HEK293T (cell line): ENCODE results near the gene CADM1.

ENCODE experiments used
- CTCF ChIA-PET: fragments of 350-600 bp; formaldehyde crosslinking; extraction: SDS; loops from one replicate; lab custom pipeline; 2021; ENCODE audit warnings: antibody characterized with exemption, inconsistent platforms; lab: Yijun Ruan, JAX
- POLR2A ChIA-PET: fragments of 350-600 bp; formaldehyde crosslinking; extraction: SDS; loops from one replicate; lab custom pipeline; 2020; ENCODE audit warnings: antibody characterized with exemption, inconsistent platforms; lab: Yijun Ruan, JAX
- DNase-seq: peaks from one replicate; pipeline ENCODE4 v3.0.0; 2012; ENCODE audit warnings: mixed read lengths; ENCODE audit errors: extremely low spot score
- ARNT ChIP-seq: fragments of 450-650 bp; IDR thresholded peaks from 2 replicates; pipeline ENCODE4 v1.6.1; 2017; ENCODE audit warnings: mild to moderate bottlenecking
- BHLHE40 ChIP-seq: fragments of 450-650 bp; IDR thresholded peaks from 2 replicates; pipeline ENCODE4 v1.6.1; 2016; ENCODE audit warnings: mild to moderate bottlenecking, moderate library complexity, borderline replicate concordance
- CTBP1 ChIP-seq: fragments of 450-650 bp; IDR thresholded peaks from 2 replicates; pipeline ENCODE4 v1.6.1; 2016; ENCODE audit warnings: borderline replicate concordance
- ELF4 ChIP-seq: fragments of 450-650 bp; IDR thresholded peaks from 2 replicates; pipeline ENCODE4 v1.6.1; 2017; ENCODE audit warnings: antibody characterized with exemption
- FOXA1 ChIP-seq: fragments of 450-650 bp; IDR thresholded peaks from 2 replicates; pipeline ENCODE4 v1.6.1; 2016; ENCODE audit warnings: mild to moderate bottlenecking
- FOXK2 ChIP-seq: fragments of 450-650 bp; IDR thresholded peaks from 2 replicates; pipeline ENCODE4 v1.6.1; 2016; ENCODE audit warnings: mild to moderate bottlenecking
- FOXM1 ChIP-seq: fragments of 450-650 bp; IDR thresholded peaks from 2 replicates; pipeline ENCODE4 v1.6.1; 2017; ENCODE audit warnings: mild to moderate bottlenecking, borderline replicate concordance
- HDGF ChIP-seq: fragments of 450-650 bp; IDR thresholded peaks from 2 replicates; pipeline ENCODE4 v1.6.1; 2017; ENCODE audit warnings: antibody characterized with exemption, borderline replicate concordance
- L3MBTL2 ChIP-seq: fragments of 450-650 bp; conservative IDR thresholded peaks from 2 replicates; pipeline ENCODE4 v1.6.1; 2016; ENCODE audit warnings: mild to moderate bottlenecking
- LEF1 ChIP-seq: fragments of 450-650 bp; IDR thresholded peaks from 2 replicates; pipeline ENCODE4 v1.6.1; 2017; ENCODE audit warnings: mild to moderate bottlenecking, borderline replicate concordance
- NFRKB ChIP-seq: fragments of 450-650 bp; IDR thresholded peaks from 2 replicates; pipeline ENCODE4 v1.6.1; 2016; ENCODE audit warnings: mild to moderate bottlenecking, moderate library complexity
- PKNOX1 ChIP-seq: fragments of 450-650 bp; IDR thresholded peaks from 2 replicates; pipeline ENCODE4 v1.6.1; 2016
- SP1 ChIP-seq: fragments of 450-650 bp; IDR thresholded peaks from 2 replicates; pipeline ENCODE4 v1.6.1; 2017
- SUZ12 ChIP-seq: fragments of 450-650 bp; IDR thresholded peaks from 2 replicates; pipeline ENCODE4 v1.6.1; 2016; ENCODE audit warnings: mild to moderate bottlenecking
- TARDBP ChIP-seq: fragments of 450-650 bp; IDR thresholded peaks from 2 replicates; pipeline ENCODE4 v1.6.1; 2016
- ZNF384 ChIP-seq: fragments of 450-650 bp; IDR thresholded peaks from 2 replicates; pipeline ENCODE4 v1.6.1; 2016

CADM1 gene

GRCh38 chr11:115333949-115334348, 170.3 kb downstream of the CADM1 start:
- CTCF ChIA-PET = interaction anchor here (1.0 to 2.3 kb wide), 3 partner anchors 8 to 346 kb away, joined by 4 to 14 read pairs (median 5); no protein-coding TSS in a partner anchor
- TF ChIP-seq SP1 (no peak), L3MBTL2 (no peak), NFRKB (no peak), ELF4 (no peak), LEF1 (no peak), FOXM1 (no peak)
- POLR2A ChIA-PET = no interaction called here
- no peak for DNase-seq

GRCh38 chr11:115333121-115333520, 171.1 kb downstream of the CADM1 start:
- no peak for DNase-seq
- CTCF ChIA-PET = interaction anchor here (0.8 to 2.3 kb wide), 4 partner anchors 8 to 346 kb away, joined by 3 to 14 read pairs (median 4); no protein-coding TSS in a partner anchor

GRCh38 chr11:115330684-115331482, 173.3 kb downstream of the CADM1 start:
- no peak for DNase-seq
- no peak for TF ChIP-seq SP1
- no peak for TF ChIP-seq FOXM1
- TF ChIP-seq PKNOX1 = no peak
- no peak for TF ChIP-seq L3MBTL2
- TF ChIP-seq NFRKB = no peak
- TF ChIP-seq ZNF384 = no peak
- no peak for TF ChIP-seq FOXA1
- TF ChIP-seq ELF4 = no peak
- TF ChIP-seq TARDBP = no peak
- no peak for TF ChIP-seq HDGF
- no peak for TF ChIP-seq BHLHE40
- TF ChIP-seq LEF1 = no peak
- TF ChIP-seq FOXK2 = no peak
- ChIA-PET CTCF (no interaction called here), POLR2A (no interaction called here)

More at GRCh38 chr11:115333121-115333520, 171.1 kb downstream of the CADM1 start:
- POLR2A ChIA-PET = no interaction called here
- TF ChIP-seq ELF4 (no peak), PKNOX1 (no peak), NFRKB (no peak), SUZ12 (no peak), SP1 (no peak), LEF1 (no peak), TARDBP (no peak), FOXM1 (no peak), HDGF (no peak), ARNT (no peak), ZNF384 (no peak)

- ChIA-PET CTCF (interaction anchor here (1.1 to 1.9 kb wide), 2 partner anchors 8 to 352 kb away, joined by 5 to 7 read pairs; no protein-coding TSS in a partner anchor), POLR2A (no interaction called here)
- no peak for DNase-seq
- TF ChIP-seq BHLHE40 (no peak), FOXK2 (no peak), PKNOX1 (no peak), SP1 (no peak), NFRKB (no peak), ZNF384 (no peak), FOXA1 (no peak), LEF1 (no peak), TARDBP (no peak), FOXM1 (no peak), HDGF (no peak), L3MBTL2 (no peak), ARNT (no peak), SUZ12 (no peak), CTBP1 (no peak)
These were observed 177.7 kb downstream of the CADM1 start for GRCh38 chr11:115326526-115326925.

- POLR2A ChIA-PET = no interaction called here
- no peak for DNase-seq
- CTCF ChIA-PET = interaction anchor here (0.9 to 1.9 kb wide), 3 partner anchors 9 to 353 kb away, joined by 3 to 7 read pairs (median 5); no protein-coding TSS in a partner anchor
- TF ChIP-seq CTBP1 (no peak), ELF4 (no peak), LEF1 (no peak), FOXK2 (no peak), PKNOX1 (no peak), SP1 (no peak), BHLHE40 (no peak), TARDBP (no peak), FOXA1 (no peak), FOXM1 (no peak), HDGF (no peak)
These were observed 178.7 kb downstream of the CADM1 start for GRCh38 chr11:115325523-115325922.
